HG03097 (cell line): ENCODE measurements around the gene GAS2L2.
"Not testable (repeated sequence)": the region's sequence is repeated elsewhere in the genome, so short reads cannot be mapped to it uniquely, and the experiment has no call there.

Experiments
- ATAC-seq: cut with Tn5 transposase; IDR thresholded peaks from one replicate; pipeline ENCODE4 v1.9.1; 2021; ENCODE audit not compliant: unreplicated experiment, low FRiP score

GAS2L2 gene

GRCh38 chr17:35703308-35703707 lies 49.7 kb downstream of the GAS2L2 start:
- not testable (repeated sequence) for ATAC-seq

DNA sequence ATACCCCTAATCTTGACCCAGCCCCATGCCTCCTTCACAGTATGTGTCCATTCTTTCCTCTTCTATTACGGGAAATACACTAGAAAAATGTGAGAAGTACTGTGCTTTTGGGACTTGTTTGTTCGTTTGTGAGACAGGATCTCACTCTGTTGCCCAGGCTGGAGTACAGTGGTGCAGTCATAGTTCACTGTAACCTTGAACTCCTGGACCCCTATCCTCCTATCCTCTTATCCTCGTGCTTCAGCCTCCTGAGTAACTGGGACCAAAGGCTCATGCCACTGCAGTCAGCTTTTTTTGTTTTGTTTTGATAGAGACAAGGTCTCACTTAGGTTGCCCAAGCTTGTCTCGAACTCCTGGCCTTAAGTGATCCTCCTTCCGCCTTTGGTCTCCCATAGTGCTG lies 51.5 kb downstream of the GAS2L2 start:
- no peak for ATAC-seq

DNA sequence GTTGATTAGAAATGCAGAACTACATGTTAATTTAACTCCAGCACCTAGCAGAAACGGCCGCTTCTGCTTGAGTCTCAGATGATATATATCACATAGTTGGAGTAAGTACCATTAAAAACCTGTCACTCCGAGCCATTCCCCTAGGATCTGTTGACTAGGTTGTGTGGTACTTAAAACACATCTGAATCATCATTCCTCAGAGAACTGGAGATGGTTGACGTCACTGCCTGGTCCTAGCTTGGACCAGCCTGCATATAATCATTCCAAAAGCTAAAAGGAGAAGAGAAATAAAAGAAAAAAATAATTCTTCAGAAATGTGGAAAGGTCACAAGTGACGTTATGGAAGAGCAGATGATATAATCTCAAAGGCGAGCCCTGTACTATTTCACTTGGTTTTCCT lies 52.9 kb downstream of the GAS2L2 start:
- no peak for ATAC-seq

GRCh38 chr17:35698800-35699199 lies 54.2 kb downstream of the GAS2L2 start:
- no peak for ATAC-seq

GRCh38 chr17:35695613-35696012 lies 57.4 kb downstream of the GAS2L2 start:
- no peak for ATAC-seq

DNA sequence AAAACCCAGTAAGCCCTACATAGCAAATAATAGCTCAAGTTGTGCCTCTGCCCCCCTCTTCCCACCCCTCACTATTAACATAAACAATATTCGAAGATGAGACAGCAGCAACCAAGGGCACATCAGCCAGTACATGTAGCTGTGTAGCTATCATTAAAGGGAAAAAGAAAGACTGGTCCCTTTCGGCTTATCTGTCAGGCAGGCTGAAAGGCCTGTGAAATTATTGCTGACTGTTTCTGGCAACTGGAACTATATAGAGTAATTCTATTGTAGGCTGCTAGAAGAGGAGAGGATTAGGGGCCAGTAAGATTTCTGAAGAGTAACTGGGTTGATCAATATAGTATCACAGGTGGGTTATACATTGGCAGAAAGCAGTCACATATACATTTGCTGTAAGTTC lies 58.1 kb downstream of the GAS2L2 start:
- ATAC-seq = no peak
